ENCODE measurements around the gene ZNF136. TPM values are rescaled to one million over a fixed set of nuclear protein-coding genes. Genes with fewer than 3 reads are reported as not detected.

Gene ZNF136
- total and polyA plus RNA-seq, 2 donors (not counting 3 experiments of a cell fraction or from before 2014, with no cell fraction given), result 0.92 to 3.5 TPM

GRCh38 chr19:12117201-12117970 is 45.5 kb upstream of the ZNF136 start:
- ChIA-PET POLR2A (no interaction called here), CTCF (interaction anchor here (0.7 kb wide), 1 partner anchor 46 kb away, joined by 3 read pairs; no protein-coding TSS in a partner anchor)
- Histone ChIP-seq H3K4me1 (ENCODE audit: control insufficient read depth, extremely low read depth, insufficient read depth, low read length) (no peaks in the 10 kb centered on the region), H3K27me3 (ENCODE audit: control insufficient read depth in 2 of 2, insufficient read depth in 2 of 2, low read length in 2 of 2) (no peaks in the 10 kb centered on the region), H3K4me3 (replicated peaks in 1 of 3; ENCODE audit: insufficient read depth in 1 of 3, low read depth in 1 of 3, low read length in 3 of 3) (no peak overlapping the region), H3K9me3 (replicated peaks; ENCODE audit: control insufficient read depth, insufficient read depth, low read length) (peaks cover 10% of the 10 kb centered on the region), H3K9ac (replicated peaks; ENCODE audit: extremely low read depth, insufficient read depth, low read length) (no peak overlapping the region), H4K20me1 (replicated peaks; ENCODE audit: control insufficient read depth, extremely low read depth, insufficient read depth, low read length) (no peaks in the 10 kb centered on the region), H3K9me1 (replicated peaks; ENCODE audit: control insufficient read depth, extremely low read depth, insufficient read depth, low read length) (no peaks in the 10 kb centered on the region), H3K36me3 (ENCODE audit: control insufficient read depth in 2 of 2, extremely low read depth in 1 of 2, insufficient read depth in 2 of 2, low read length in 2 of 2) (no peaks in the 10 kb centered on the region), H3K4me2 (ENCODE audit: insufficient read depth, low read length) (no peak overlapping the region), H3K27ac (ENCODE audit: insufficient read depth, low read depth, low read length) (no peak overlapping the region), H2AFZ (ENCODE audit: low read depth, low read length) (no peak overlapping the region), H3K79me2 (ENCODE audit: control insufficient read depth, insufficient read depth, low read length) (no peaks in the 10 kb centered on the region)
- no peak for DNase-seq (ENCODE audit: low read depth, low spot score)
- intact Hi-C loops (cut with micrococcal nuclease) (no loop called here), dilution Hi-C loops (cut with MboI; ENCODE audit: extremely low pct_ligation_motif_present, low sequenced_read_pairs) (no loop called here)
- TF ChIP-seq MYC (IDR thresholded peaks at IDR 0.05; ENCODE audit: low read depth, low read length), result no peak
- TF ChIP-seq GATA2 (IDR thresholded peaks at IDR 0.05; ENCODE audit: insufficient read depth, insufficient read length, low read depth, low read length), result no peak
- no peak for TF ChIP-seq POLR2A (IDR thresholded peaks at IDR 0.05; ENCODE audit: low read depth, low read length)
- no peak for TF ChIP-seq CTCF (IDR thresholded peaks at IDR 0.05; ENCODE audit: extremely low read depth in 1 of 2, insufficient read depth in 1 of 2, low read depth in 1 of 2, low read length in 2 of 2)
- TF ChIP-seq EZH2 (IDR thresholded peaks at IDR 0.05; ENCODE audit: borderline replicate concordance, low read depth, low read length, severe bottlenecking), result no peak
- TF ChIP-seq POLR2AphosphoS5 (IDR thresholded peaks at IDR 0.05; ENCODE audit: insufficient read depth, low read depth, low read length), result no peak
- no peak for TF ChIP-seq JUN (IDR thresholded peaks at IDR 0.05; ENCODE audit: borderline replicate concordance, insufficient read depth, insufficient read length, low read depth)
- no peak for TF ChIP-seq MAX (IDR thresholded peaks at IDR 0.05; ENCODE audit: insufficient read depth, insufficient read length)
- no peak for TF ChIP-seq FOS (IDR thresholded peaks at IDR 0.05; ENCODE audit: borderline replicate concordance, insufficient read depth, low read length)
- FAIRE-seq, result no peak
- BruUV-seq (replicated peaks), result no TSS peak
